Sigmoid colon (tissue), 4 donors: ENCODE data around the gene TXNDC5.

Source experiments
- EP300 ChIP-seq, 4 donors: sonication (generic); formaldehyde crosslinking; IDR thresholded peaks; one replicate each; pipeline ENCODE4 v1.6.1; 2017; ENCODE audit warnings: antibody characterized with exemption in 4 of 4
- POLR2A ChIP-seq, 2 donors: fragments of 450-650 bp; IDR thresholded peaks; one replicate each; pipeline ENCODE4 v1.6.1; 2016; ENCODE audit warnings: antibody characterized with exemption in 2 of 2, mild to moderate bottlenecking in 2 of 2, moderate library complexity in 2 of 2
- TF ChIP-seq, protein P1 (sequence below), 4 experiments: fragments of 450-650 bp in 3 of 4; fragments of 200-600 bp in 1 of 4; IDR thresholded peaks; one replicate each; pipeline ENCODE4 v1.5.1; 2016 to 2019; ENCODE audit warnings: antibody characterized with exemption in 4 of 4, mild to moderate bottlenecking in 3 of 4, moderate library complexity in 2 of 4

DNA sequence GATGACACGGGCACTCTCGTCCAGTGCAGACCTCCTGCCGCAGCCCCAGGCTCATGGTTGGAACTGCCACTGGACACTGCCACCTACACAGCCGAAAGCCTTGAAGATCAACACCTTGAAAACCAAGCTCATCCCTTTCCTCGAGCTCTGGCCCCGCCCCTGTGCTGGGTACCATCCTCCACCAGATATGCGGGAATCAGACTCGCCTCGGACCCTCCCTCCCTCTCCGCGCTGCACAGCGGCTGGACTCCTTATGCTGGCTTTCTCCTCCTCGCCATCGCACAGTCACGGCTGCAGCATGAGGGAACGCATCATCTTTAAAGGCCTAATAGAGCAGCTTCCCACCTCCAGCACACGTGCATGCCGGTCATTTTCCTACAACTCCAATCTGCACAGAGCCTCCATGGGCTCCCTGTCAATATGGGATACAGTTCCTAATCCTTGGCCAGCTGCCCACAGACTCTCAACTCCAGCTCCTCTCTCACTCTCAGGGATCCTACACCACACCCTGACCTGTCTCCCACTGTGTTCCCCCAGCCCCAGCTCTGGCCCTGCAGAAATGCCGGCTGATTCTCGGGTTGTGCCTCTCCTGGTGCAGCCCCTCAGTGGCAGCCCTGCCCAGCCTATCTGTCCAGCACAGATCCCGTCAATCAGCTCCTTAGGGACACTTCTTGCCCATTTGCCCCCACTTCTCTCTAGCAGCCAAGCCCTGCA, 23.2 kb downstream of the TXNDC5 start:
- TF ChIP-seq EP300 (IDR thresholded peaks at IDR 0.05): no peak
- TF ChIP-seq, protein P1, sequence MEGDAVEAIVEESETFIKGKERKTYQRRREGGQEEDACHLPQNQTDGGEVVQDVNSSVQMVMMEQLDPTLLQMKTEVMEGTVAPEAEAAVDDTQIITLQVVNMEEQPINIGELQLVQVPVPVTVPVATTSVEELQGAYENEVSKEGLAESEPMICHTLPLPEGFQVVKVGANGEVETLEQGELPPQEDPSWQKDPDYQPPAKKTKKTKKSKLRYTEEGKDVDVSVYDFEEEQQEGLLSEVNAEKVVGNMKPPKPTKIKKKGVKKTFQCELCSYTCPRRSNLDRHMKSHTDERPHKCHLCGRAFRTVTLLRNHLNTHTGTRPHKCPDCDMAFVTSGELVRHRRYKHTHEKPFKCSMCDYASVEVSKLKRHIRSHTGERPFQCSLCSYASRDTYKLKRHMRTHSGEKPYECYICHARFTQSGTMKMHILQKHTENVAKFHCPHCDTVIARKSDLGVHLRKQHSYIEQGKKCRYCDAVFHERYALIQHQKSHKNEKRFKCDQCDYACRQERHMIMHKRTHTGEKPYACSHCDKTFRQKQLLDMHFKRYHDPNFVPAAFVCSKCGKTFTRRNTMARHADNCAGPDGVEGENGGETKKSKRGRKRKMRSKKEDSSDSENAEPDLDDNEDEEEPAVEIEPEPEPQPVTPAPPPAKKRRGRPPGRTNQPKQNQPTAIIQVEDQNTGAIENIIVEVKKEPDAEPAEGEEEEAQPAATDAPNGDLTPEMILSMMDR (IDR thresholded peaks at IDR 0.05): no peak
- TF ChIP-seq POLR2A (IDR thresholded peaks at IDR 0.05): no peak
